Stimulated activated CD8-positive, alpha-beta memory T cell treated with anti-CD3 and anti-CD28 coated beads, Interleukin-2, amount 100 ng/mL, for 48 hours (primary cell): Measurements from ENCODE around the gene TPI1.

Experiments used
- DNase-seq, 2 donors: peaks; one replicate each; pipeline ENCODE4 v3.0.0-alpha.2; 2020; ENCODE audit warnings: low read depth in 2 of 2

The TPI1 gene

DNA sequence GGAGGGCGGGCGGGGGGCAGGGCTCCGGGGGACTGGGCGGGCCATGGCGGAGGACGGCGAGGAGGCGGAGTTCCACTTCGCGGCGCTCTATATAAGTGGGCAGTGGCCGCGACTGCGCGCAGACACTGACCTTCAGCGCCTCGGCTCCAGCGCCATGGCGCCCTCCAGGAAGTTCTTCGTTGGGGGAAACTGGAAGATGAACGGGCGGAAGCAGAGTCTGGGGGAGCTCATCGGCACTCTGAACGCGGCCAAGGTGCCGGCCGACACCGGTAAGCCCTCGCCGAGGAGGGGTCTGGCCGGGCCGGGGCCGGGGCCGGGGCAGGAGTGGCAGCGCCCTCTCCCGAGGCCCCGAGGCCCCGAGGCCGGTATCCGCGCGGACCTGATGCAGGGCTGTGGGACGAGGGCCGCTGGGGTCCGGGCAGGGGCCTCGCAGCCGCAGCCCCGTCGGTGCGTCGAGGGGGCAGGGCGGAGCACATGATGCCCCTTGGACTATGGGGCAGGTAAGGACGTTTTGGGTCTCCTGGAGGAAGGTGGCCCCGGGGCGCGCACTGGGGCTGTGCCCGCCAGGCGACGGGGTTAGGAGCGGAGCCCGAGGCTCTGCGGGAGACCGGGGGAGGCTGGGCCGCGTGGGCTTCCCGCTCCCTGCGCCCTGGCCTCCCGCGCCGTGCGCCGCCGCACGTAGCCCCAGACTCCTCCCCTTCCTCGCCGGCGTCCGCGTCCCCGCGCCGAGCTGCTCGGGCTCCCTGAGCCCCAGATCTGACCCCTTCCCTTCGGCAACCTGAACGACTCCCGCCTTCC lies at the start of gene TPI1:
Gene TPI1, plus strand, starts transcription at position 119 of the 798 bp plus-strand sequence. Its CDS starts 36 bp downstream, at position 155.
- peak; percentile 71 to 74 for DNase-seq

GRCh38 chr12:6817662-6818157 lies 49.6 kb upstream of the TPI1 start:
- DNase-seq = no peak

- no peak for DNase-seq
Measured at GRCh38 chr12:6818222-6818621, 49.1 kb upstream of the TPI1 start.

GRCh38 chr12:6818645-6819044 lies 48.7 kb upstream of the TPI1 start:
- DNase-seq = no peak

DNA sequence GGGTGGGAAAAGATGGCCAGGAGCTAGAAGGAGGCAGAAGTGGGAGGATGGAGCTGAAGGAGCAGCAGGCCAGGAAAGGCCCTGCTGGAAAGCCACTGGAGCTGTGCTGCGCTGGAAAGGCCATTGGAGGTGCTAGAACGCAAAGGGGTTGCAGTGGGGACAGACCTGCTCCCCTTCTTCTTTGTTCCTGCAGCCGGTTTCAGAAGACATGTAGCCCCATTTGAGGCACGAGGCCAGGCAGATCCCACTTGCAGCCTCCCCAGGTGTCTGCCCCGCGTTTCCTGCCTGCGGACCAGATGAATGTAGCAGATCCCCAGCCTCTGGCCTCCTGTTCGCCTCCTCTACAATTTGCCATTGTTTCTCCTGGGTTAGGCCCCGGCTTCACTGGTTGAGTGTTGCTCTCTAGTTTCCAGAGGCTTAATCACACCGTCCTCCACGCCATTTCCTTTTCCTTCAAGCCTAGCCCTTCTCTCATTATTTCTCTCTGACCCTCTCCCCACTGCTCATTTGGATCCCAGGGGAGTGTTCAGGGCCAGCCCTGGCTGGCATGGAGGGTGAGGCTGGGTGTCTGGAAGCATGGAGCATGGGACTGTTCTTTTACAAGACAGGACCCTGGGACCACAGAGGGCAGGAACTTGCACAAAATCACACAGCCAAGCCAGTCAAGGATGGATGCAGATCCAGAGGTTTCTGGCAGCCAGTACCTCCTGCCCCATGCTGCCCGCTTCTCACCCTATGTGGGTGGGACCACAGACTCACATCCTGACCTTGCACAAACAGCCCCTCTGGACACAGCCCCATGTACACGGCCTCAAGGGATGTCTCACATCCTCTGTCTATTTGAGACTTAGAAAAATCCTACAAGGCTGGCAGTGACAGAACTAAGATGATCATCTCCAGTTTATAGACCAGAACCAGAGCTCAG lies 48.0 kb upstream of the TPI1 start:
- no peak for DNase-seq

- no peak for DNase-seq
Measured at GRCh38 chr12:6820166-6820565, 47.2 kb upstream of the TPI1 start.

- DNase-seq = no peak
Measured at GRCh38 chr12:6821591-6822425, 45.5 kb upstream of the TPI1 start, which contains the start of gene GPR162. Gene GPR162 (plus strand): TSS chr12:6821821. CDS start chr12:6823899, 2,078 bp downstream.

- DNase-seq = no peak
Measured at GRCh38 chr12:6822426-6823135, 44.8 kb upstream of the TPI1 start.

DNA sequence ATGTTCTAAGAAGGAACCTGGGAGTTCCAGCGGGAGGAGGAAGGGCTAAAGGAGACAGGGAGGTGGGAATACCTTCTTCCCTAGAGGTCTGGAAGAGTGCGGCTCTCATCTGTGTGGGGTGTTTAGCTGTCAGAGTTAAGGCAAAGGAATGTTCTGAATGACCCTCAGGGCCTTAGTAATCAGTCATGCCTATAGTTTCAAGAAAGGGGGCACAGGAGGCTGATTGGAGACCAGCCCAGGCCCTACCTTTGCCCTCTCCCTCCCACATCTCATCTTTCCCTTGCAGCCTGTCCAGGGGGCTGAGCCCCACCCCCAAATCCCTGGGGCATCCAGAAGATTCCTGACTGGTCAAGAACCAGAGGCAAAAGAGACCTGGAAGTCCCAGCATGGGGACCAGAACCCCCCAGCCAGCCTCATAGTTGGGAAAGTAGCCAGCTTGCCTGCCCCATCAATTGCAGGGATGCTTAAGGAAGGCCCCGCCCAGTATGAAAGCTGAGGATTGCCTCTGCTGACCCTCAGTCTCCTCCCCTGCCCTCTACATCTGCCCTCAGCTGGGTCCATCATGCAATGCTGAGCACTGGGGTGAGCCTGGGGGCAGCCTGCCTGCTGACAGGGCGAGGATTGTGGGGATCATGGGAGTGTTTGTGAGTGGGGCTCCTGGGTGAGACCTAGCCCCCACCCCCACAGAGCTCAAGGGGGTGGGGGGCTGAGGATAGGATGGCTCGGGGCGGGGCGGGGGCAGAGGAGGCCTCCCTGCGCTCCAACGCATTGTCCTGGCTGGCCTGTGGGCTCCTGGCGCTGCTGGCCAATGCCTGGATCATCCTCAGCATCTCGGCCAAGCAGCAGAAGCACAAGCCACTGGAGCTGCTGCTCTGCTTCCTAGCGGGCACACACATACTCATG lies 43.9 kb upstream of the TPI1 start:
- no peak for DNase-seq

- no peak for DNase-seq
Measured at GRCh38 chr12:6824085-6824775, 43.1 kb upstream of the TPI1 start.

- no peak for DNase-seq
Measured at GRCh38 chr12:6824901-6825381, 42.4 kb upstream of the TPI1 start.

GRCh38 chr12:6825398-6826124 lies 41.8 kb upstream of the TPI1 start:
- DNase-seq = peak; percentile 73 to 83

DNA sequence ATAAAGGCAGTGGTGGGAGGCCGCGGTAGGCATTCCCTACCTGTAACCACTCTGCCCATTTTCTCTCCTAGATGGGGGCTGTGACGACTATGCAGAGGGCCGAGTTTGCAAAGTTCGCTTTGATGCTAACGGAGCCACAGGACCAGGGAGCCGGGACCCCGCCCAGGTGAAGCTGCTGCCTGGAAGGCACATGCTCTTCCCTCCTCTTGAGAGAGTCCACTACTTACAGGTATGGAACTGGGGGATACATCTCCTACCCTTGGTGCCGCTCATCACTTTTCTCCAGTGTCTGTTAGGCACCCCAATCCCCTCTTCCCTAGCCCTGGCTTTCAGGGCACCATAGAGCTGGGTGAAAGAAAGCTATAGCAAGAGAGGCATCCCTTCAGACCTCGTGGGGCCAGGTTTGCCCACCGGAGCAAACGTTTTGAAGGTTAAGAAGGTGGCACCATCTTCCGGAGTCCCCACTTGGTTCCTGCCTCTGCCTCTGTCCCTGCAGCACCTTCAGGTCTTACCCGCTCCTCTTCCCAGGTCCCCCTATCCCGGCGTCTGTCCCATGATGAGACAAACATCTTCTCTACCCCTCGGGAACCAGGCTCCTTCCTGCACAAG lies 41.1 kb upstream of the TPI1 start:
- no peak for DNase-seq

DNA sequence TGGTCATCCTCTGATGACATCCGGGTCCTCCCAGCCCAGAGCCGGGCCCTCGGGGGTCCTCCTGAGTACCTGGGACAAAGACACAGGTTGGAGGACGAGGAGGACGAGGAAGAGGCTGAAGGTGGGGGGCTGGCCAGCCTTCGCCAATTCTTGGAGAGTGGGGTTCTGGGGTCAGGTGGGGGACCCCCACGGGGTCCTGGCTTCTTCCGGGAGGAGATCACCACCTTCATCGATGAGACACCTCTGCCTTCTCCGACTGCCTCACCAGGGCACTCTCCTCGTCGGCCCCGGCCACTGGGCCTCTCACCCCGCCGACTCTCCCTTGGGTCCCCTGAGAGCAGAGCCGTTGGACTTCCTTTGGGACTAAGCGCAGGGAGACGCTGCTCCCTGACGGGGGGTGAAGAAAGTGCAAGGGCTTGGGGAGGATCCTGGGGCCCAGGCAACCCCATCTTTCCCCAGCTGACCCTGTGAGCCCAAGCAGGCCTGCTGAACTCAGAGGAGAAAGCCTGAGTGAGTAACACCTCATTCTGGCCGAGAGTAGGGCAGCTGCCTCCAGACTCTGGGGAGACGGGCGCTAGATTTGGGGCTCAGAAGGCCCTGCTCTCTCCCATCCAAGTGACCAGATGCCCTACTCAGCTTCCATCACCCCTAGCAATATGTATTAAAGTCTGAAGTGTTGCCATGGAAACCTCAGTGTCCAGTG lies 40.4 kb upstream of the TPI1 start:
- DNase-seq = no peak

GRCh38 chr12:6827437-6827911 lies 39.9 kb upstream of the TPI1 start:
- DNase-seq = peak; percentile 27 to 40

GRCh38 chr12:6827982-6828780 lies 39.1 kb upstream of the TPI1 start, which contains the start of gene P3H3:
Gene P3H3 (plus strand): TSS chr12:6828407. CDS start chr12:6828441, 34 bp downstream.
- DNase-seq = no peak
